HG02973 (cell line): ENCODE data around the gene TPP1.
A peak's percentile ranks its signal among the peaks of the same experiment; 100 is the strongest.

Experiments
- ATAC-seq: cut with Tn5 transposase; IDR thresholded peaks from one replicate; pipeline ENCODE4 v1.9.1; 2021; ENCODE audit warnings: moderate library complexity; ENCODE audit not compliant: unreplicated experiment

Gene TPP1

DNA sequence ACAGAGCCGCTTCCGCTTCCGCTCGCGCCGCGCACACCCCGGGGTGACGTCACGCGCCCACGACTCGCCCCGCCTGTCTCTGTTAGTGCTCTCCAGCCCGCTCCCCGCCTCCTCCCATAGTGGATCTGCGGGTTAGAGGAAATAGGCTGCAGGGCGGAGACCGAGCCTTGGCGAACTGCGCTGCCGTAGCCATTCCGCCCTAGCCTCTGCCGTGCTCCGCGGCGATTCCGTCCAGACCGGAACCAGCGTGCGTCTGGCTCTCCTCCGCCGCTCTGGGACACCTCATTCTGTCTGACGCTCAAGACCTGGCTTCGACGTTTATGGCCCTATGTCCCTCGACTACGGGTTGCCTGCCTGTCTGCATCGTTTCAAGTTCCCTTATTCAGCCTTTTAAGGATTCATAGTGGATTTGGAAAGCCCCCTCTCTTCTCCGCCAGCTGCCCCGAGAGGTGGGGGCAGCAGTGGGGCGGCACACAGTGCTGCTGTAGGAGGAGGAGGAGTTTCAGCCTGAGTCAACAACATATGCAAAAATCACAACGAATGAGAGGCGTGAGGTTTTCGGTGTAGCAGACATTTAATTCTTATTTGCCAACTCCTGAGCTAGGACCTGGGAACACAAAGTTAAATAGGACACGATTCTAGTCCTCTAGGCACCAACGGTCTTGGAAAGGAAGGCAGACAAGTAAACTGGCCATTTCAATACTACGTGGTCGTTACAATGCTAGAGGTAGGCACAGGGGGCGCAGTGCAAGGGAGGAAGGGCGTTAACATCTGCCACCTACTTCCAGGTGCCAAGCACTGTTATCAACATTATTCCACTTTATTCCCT, 6.8 kb downstream of the TPP1 start, which contains the start of gene TAF10:
TSS of gene TAF10 (minus strand) at position 4 of the 829 bp plus-strand sequence. CDS start 27 bp downstream, outside the sequence.
- ATAC-seq, result peak; percentile 79

DNA sequence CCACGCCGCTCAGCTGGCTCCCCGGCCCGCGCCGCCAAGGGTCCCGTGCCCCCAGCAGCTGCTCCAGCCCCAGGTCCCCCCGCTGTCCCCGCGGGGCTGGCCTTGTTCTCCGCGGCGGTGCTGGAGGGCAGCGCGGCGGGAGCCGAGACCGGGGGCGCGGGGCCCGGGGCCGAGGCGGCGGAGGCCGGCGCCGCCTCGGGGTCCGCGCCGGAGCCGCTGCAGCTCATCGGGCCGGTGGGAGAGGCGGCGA, 7.3 kb downstream of the TPP1 start:
- no peak for ATAC-seq

DNA sequence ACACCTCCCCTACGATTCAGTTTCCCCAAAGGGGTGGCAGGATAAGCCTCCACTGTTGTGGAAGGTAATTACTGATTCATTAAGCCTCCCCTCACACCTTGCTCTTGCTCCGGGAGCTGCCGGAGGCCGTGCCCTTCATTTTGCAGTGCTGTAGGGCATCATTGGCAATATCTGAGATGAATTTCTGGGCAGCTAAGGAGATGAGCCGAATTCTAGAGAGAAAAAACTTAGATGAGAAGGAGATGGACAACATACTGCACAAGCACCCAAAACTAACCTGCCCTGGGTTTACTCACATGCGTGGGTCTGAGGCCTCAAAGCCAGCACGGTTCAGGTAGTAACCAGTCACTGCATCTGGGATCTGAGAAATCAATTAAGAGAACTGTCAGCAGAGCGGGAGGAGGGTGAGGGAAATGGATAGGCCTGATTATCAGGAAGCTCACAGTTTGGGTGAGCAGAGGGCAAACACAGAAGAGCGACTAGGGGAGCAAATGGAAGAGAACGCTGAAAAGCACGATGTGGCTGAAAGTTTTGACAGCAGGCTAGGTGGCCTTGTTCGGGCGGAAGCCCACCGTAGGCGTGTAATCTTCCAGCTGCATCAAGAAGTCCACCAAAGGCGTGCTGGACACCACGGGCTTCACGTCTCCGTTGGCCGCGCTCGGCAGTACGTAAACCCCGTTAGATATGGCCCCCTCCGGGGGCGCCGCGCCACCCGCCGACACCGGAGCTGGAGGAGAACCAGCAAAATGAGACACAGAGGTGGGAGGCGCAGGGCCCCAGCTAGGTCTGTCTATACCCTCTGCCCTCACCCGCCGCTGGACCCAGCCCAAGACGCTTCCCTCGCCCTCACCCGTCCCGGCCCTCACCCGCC, 7.9 kb downstream of the TPP1 start:
- peak; percentile 0 for ATAC-seq

DNA sequence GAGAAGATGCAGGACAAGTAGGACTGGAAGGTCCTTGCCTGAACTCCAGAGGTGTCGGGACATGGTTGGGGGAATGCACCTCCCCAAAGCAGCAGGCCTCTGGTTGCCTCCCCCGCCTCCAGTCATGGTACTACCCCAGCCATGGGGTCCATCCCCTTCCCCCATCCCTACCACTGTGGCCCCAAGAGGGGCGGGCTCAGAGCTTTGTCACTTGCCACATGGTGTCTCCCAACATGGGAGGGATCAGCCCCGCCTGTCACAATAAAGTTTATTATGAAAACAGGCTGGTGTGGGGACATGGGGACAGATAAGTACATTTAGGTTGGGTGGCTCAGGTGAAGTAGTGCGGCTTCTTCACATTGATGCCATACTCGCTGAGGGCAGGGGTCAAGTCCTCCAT, 8.6 kb downstream of the TPP1 start:
- ATAC-seq, result no peak

DNA sequence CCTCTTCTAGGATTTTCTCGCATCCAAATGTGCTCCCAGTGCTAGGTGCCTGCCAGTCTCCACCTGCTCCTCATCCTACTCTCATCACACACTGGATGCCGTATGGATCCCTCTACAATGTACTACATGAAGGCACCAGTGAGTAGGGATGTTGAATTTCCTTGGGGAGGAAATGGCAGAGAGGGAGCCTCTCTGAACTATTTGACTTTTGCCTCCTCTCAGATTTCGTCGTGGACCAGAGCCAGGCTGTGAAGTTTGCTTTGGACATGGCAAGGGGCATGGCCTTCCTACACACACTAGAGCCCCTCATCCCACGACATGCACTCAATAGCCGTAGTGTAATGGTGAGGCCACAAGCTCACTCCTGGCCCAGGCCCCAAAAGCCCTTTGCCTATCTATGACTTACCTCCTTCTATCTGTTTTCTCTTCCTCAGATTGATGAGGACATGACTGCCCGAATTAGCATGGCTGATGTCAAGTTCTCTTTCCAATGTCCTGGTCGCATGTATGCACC, 9.7 kb downstream of the TPP1 start:
- no peak for ATAC-seq

DNA sequence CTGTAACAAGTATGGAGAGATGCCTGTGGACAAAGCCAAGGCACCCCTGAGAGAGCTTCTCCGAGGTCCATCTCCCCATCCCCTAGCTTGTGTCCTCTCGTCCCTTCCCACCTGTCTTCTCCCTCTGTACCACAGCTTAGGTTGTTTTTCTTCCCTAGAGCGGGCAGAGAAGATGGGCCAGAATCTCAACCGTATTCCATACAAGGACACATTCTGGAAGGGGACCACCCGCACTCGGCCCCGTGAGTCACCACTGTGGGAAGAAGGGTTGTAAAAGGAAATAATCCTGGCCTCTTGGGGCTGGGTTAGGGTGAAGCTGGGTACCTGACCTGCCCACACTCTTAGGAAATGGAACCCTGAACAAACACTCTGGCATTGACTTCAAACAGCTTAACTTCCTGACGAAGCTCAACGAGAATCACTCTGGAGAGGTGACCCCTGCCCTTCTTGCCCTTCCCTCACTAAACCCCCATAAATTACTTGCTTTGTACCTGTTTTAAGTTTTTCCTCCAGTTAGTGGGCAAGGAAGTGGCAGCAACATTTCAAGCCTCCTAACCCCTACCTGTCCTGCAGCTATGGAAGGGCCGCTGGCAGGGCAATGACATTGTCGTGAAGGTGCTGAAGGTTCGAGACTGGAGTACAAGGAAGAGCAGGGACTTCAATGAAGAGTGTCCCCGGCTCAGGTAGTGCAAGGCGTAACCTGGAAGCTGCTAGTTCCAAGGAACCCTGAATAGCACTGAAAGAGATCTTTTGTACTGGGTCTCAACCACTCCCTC, 10.3 kb downstream of the TPP1 start:
- ATAC-seq, result no peak

DNA sequence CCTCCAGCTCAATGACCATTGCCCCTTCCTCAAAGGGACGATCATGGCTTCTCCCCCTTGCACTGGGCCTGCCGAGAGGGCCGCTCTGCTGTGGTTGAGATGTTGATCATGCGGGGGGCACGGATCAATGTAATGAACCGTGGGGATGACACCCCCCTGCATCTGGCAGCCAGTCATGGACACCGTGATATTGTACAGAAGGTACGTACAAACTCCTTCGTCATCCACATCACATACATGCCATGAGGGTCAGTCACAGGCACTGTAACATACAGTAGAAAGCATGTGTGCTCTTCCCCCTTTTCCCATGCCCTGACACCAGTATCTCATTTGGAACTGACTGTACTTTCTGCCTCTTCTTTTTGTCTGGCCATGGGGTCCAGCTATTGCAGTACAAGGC, 11.2 kb downstream of the TPP1 start:
- ATAC-seq, result no peak

DNA sequence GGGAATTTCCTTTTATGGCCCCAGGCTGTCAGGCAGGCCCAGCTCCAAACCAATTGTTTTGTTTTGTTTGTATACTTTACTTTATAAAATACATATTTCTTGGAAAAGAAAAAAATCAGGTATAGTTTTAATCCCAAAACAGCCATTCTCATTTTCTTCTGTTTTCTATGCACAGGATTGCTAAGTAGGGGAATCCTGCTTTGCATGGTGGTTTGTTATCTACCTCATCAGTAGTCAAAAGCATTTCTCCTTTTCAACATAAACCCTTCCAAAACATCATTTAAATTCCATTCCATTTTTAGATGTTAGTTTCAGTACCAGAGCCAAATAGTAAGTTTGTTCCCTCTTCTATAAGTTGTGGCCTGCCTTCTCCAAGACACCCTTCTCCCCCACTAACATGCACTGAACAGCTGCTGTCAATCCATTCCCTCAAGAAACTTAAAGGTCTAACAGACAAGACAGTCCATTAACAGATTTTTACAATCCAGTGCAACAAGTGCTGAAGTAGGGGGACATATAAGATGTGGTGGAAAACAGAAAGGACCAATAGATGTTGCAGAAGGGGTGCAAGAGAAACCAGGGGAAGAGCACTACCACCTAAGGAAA, 11.9 kb downstream of the TPP1 start:
- ATAC-seq, result no peak

DNA sequence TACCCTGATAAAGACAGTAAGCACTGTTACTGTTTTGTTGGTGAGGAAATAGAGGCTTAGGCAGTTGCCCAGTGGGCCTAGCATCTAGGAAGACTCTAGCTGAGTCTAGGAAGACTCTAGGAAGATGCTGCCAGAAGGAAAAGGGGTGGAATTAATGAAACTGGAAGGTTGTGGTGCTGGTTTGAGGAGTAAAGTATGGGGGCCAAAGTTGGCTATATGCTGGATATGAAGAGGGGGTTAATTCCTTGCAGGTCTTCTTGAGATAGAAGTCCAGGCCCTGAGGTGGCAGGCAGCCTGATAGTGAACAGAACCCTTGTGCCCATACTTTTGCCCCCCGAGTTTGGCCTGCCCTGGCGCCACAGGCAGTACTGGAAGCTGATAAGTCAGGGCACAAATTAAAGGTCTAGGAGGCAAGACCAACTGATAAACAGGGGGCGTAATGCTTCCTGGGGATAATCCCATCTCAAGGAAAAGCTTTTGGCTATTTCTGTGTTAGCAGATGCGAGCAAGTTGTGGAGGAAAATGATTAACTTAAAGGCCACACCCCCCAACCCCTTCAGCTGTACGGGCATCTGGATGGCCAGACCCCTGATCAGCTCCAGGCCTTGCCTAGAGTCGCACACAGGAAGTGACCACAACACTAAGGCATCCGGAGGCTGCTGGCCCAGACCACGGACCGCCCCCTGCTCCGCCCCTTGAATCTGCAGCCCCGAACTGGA, 12.6 kb downstream of the TPP1 start:
- peak; percentile 36 for ATAC-seq

DNA sequence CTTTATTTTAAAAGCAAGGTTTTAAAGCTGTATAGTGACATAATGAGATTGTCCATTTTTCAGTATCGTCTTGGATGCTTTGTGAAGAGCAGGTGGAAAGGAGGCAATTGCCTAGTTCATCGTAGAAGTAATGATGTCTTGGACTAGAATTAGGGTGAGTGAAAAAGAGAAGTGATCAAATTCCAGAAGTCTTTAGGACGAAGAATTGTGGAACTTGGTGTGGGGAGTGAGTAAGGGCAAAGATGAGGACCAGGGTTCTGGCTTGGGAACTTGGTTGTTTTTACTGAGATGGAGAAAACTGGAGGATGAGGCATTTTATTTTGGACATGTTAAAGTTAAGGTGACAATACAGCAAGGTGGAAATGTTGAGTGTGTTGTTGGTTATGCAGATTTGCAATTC, 14.4 kb downstream of the TPP1 start:
- ATAC-seq, result no peak

DNA sequence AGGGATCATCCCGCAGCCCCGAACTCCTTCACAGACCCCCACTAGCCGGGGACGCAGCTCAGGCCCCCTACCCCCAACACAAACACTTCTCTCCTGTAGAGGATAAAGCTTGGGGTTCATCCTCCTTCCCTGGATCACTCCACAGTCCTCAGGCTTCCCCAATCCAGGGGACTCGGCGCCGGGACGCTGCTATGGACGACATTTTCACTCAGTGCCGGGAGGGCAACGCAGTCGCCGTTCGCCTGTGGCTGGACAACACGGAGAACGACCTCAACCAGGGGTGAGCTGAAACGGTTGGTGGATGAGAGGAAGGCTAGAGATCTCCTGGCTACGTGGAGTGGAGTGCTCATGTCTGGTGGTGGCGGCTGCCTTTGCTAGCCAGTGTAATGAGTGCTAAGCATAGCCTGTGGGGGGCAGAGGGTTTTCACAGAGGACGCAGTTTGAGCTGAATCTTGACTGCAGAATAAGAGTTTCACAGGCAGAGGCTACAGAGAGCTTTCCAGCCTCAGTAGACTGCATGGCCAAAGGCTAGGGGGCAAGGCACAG, 15.1 kb downstream of the TPP1 start:
- peak; percentile 33 for ATAC-seq

DNA sequence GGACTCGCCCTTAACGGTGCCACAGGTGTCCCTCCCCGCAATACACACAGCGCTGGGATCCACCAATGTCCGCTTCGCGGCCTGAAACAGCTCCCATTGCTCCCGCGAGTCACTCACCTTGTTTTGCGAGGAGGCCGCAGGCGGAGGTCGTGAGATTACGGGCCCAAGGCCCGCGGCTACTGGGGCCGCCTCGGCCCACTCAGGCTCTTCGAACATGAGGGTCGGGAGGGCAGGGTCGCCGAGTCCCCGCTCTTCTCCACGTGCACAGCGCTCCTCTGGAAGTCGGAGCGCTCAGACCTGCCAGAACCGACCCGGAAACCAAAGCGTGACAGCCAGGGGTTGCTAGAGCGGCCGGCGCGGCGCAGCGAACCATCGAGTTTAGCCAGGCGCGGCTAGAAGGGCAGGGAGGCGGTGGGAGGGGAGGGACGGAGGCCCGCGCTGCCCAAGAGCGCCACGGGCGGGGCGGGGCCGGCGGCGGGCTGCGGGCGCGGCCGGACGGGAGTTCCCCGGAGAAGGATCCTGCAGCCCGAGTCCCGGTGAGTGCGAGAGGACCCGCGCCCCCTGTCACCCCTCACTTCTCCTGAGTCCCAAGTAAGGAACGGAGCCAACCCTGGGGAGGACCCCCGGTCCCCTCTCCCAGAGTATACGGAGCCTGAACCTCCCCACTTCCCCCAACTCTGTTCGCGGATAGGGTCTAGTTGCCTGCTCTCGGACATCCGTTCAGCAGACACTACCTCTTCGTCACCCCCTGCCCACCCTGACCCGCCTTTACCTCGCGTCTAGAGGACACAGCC, 15.7 kb downstream of the TPP1 start, which contains the start of the genes ILK and RRP8:
TSS of gene ILK (plus strand) at position 488 of the 794 bp plus-strand sequence. CDS start 498 bp downstream, outside the sequence.
TSS of gene RRP8 (minus strand) at position 330 of the 794 bp plus-strand sequence. CDS start at position 216, 114 bp downstream.
- ATAC-seq, result peak; percentile 70

DNA sequence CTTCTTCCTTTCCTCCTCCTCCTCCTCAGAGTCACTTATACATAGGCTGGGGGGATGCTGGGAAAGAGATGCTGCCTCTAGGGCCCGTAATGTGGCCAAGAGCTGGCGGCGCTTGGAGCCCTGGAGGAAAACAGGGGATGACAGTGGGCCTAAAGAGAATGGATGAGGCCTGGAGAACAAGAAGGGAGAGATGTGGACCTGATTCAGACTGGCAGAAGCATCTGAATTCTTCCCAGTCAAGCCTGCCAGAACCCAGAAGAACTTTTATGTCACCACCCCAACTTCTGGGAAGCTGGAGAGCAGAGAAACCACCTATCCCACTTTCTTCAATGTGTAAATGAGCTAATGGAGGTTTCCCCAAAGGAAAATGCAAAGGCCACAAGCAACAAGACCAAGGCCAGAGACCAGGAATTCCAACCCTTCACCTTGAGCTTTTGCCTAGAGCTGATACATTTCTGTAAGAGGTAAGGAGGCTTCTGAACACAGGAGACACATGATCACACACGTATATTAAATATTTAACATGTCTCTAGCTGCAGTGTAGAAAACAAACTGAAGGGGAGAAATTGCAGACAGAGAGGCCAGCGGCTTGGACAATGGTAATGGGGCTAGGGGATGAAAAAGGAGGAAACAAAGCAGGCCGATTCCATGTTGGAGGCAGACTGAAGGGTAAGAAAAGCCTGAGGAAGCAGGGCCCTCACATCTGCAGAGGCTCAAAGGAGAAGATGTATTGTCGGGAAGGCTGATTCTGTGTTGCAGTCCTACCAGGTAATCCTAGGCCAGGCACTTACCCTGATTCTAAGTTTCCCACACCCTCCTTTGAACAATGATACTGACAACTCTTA, 16.9 kb downstream of the TPP1 start:
- ATAC-seq, result no peak

DNA sequence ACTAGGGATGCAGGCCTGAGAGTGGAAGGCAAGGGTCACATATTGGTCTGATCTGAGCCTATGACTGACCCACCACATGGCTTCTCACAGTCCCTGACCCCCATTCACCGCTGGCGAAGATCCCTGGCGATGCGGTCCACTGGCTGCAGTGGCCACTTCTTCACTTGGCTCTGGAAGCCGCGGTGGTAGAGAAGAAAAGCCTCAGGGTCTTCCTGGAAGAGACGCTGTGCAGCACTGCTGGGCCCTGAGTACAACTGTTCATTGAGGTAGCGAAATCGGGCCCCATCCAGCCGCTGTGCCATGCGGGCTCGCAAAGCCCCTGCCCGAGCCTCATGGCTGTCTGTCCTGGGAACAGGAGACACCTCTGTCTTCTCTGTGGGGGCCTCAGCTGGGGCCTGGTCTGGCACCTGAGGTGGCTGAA, 18.2 kb downstream of the TPP1 start:
- ATAC-seq, result no peak

DNA sequence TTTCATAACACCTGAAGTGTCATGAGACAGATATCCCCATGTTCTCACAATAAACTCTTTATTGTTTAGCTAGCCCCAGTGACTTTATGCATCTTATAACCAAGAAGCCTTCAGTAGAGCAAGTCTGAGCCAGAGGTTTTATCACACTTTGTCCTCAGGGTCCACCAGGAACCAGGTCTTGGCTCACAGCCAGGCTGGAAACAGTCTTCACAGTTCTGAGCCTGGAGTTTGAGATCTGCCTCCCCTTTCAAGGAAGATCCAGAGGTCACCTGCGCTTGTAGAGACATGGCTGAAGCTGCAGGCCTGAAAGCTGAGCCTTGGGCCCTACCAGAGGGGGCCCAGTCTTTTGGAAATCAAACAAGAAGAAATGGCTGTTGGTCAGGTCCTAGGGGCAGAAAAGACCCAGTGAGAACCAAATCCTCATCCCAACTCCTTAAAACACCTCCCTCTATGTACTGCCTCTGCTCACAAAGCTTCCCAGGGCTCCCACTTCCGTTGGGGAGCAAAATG, 19.3 kb downstream of the TPP1 start:
- ATAC-seq, result no peak

DNA sequence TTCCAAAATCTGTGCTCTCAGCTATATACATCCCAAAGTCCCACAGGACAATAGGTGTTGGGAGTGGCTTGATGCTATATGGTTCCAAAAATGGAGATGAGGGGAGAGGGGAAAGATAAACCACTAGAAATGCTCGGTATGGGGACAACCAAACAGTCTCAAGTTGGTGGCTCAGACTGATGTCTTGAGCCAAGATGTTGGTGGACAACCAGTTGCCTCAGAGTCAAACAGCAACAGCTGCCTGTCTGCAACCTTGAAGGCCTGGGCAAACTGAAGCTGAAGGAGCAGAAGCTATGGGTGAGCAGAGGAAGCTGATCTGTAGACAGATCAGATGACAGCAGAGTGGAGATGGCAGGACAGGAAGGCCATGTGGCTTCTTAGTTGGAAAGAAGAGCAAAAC, 19.8 kb downstream of the TPP1 start:
- no peak for ATAC-seq

DNA sequence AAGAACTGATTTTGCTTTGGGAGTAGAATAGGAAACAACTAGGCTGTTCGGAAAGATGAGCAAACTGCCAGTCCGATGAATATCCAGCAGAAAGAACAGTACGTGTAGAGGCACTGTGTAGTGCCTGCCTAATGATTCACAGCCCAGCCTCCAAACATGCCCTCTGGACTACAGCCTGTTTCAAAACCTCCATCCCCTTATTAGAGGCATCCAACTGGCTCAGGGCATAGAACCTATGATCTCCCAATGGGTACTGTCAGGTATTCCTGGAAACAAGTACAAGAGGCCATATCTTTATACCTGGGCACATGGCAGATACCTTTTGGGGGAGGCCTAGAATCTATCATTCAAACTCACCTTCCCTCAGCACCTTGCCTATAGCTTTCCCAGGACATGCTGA, 20.7 kb downstream of the TPP1 start:
- no peak for ATAC-seq
